Tibial nerve (tissue), 3 donors: Measurements from ENCODE around the gene BTN1A1.

Experiments used
- CTCF ChIP-seq, 5 experiments: fragments of 200-600 bp in 3 of 5; fragments of 450-650 bp in 2 of 5; sonication (generic) in 3 of 5; IDR thresholded peaks; one replicate each; pipeline ENCODE4 v1.5.1; 2016 to 2019; ENCODE audit warnings: antibody characterized with exemption in 5 of 5, mild to moderate bottlenecking in 3 of 5, moderate library complexity in 2 of 5
- POLR2A ChIP-seq, 2 donors: fragments of 450-650 bp; IDR thresholded peaks; one replicate each; pipeline ENCODE4 v1.6.1; 2017; ENCODE audit warnings: antibody characterized with exemption in 2 of 2, mild to moderate bottlenecking in 2 of 2, moderate library complexity in 2 of 2

GRCh38 chr6:26478985-26479278 lies 21.2 kb upstream of the BTN1A1 start:
- TF ChIP-seq CTCF (IDR thresholded peaks at IDR 0.05) (no peak), POLR2A (IDR thresholded peaks at IDR 0.05) (no peak)
